Naive thymus-derived CD4-positive, alpha-beta T cell (primary cell): ENCODE measurements around the gene UBE2L3. TPM values are rescaled to one million over a fixed set of nuclear protein-coding genes. Genes with fewer than 3 reads are reported as not detected.
A peak's percentile ranks its signal among the peaks of the same experiment; 100 is the strongest.
"Not testable (repeated sequence)": the region's sequence is repeated elsewhere in the genome, so short reads cannot be mapped to it uniquely, and the experiment has no call there.

Experiments used
- ATAC-seq: fragments of 150-1000 bp; cut with Tn5 transposase; 2 replicates; pipeline ENCODE4 v1.10.0; 2021; ENCODE audit warnings: mild to moderate bottlenecking, moderate library complexity
- CTCF ChIA-PET: fragments of 350-600 bp; sonication (Branson Sonifier 250); formaldehyde crosslinking; loops from one replicate; lab custom pipeline; 2021; ENCODE audit warnings: antibody characterized with exemption; lab: Charles Lee
- POLR2A ChIA-PET: fragments of 350-600 bp; sonication (Branson Sonifier 250); formaldehyde crosslinking; loops from one replicate; lab custom pipeline; 2021; ENCODE audit warnings: antibody characterized with exemption, inconsistent platforms; lab: Charles Lee
- DNase-seq, 9 donors: peaks; one replicate each; pipeline versions ENCODE4 v3.0.0 to v3.0.0-alpha.2; 2020 to 2022; ENCODE audit warnings: mixed read lengths in 1 of 9
- H3K27ac ChIP-seq: one replicate; pipeline ENCODE4 v1.7.0; 2013; ENCODE audit warnings: mild to moderate bottlenecking, low read depth, low read length, moderate library complexity
- H3K27me3 ChIP-seq, 2 donors: one replicate each; pipeline ENCODE4 v1.7.0; 2013; ENCODE audit warnings: low read length in 2 of 2, mild to moderate bottlenecking in 2 of 2, moderate library complexity in 2 of 2; ENCODE audit not compliant: control insufficient read depth in 2 of 2, insufficient read depth in 2 of 2
- H3K36me3 ChIP-seq, 3 experiments: 1 replicate in 2 of 3; 2 replicates in 1 of 3; pipeline ENCODE4 v1.7.0; 2013; ENCODE audit warnings: low read length in 3 of 3, mild to moderate bottlenecking in 3 of 3, moderate library complexity in 1 of 3; ENCODE audit not compliant: insufficient read depth in 3 of 3, control insufficient read depth in 2 of 3
- H3K4me1 ChIP-seq, 2 donors: one replicate each; pipeline ENCODE4 v1.7.0; 2013; ENCODE audit warnings: low read length in 2 of 2, mild to moderate bottlenecking in 2 of 2, moderate library complexity in 1 of 2; ENCODE audit not compliant: control insufficient read depth in 2 of 2, insufficient read depth in 2 of 2
- H3K4me3 ChIP-seq: 2 replicates; pipeline ENCODE4 v1.7.0; 2013; ENCODE audit warnings: mild to moderate bottlenecking, low read length
- H3K9me3 ChIP-seq, 3 experiments: 1 replicate in 2 of 3; 2 replicates in 1 of 3; pipeline ENCODE4 v1.7.0; 2013; ENCODE audit warnings: low read length in 3 of 3; ENCODE audit not compliant: control insufficient read depth in 2 of 3
- H3K27ac Mint-ChIP-seq, 9 donors: one replicate each; pipeline ENCODE4 v1.8.0; 2020 to 2022; ENCODE audit warnings: mixed read lengths in 9 of 9, mild to moderate bottlenecking in 8 of 9, moderate library complexity in 5 of 9, inconsistent platforms in 2 of 9
- H3K27me3 Mint-ChIP-seq, 5 donors: one replicate each; pipeline ENCODE4 v1.8.0; 2021 to 2022; ENCODE audit warnings: mixed read lengths in 5 of 5, mild to moderate bottlenecking in 1 of 5
- H3K36me3 Mint-ChIP-seq, 5 donors: one replicate each; pipeline ENCODE4 v1.8.0; 2020 to 2022; ENCODE audit warnings: mixed read lengths in 5 of 5, mild to moderate bottlenecking in 3 of 5, inconsistent platforms in 1 of 5
- H3K4me1 Mint-ChIP-seq, 7 donors: one replicate each; pipeline ENCODE4 v1.8.0; 2020 to 2022; ENCODE audit warnings: mixed read lengths in 7 of 7, mild to moderate bottlenecking in 3 of 7, inconsistent platforms in 1 of 7
- H3K4me3 Mint-ChIP-seq, 10 donors: one replicate each; pipeline ENCODE4 v1.8.0; 2020 to 2022; ENCODE audit warnings: mild to moderate bottlenecking in 10 of 10, mixed read lengths in 10 of 10, moderate library complexity in 6 of 10, inconsistent platforms in 2 of 10
- H3K9me3 Mint-ChIP-seq, 11 donors: one replicate each; pipeline ENCODE4 v1.8.0; 2020 to 2022; ENCODE audit warnings: mixed read lengths in 11 of 11, mild to moderate bottlenecking in 4 of 11, inconsistent platforms in 1 of 11, moderate library complexity in 1 of 11
- intact Hi-C, 2 donors: fragments of 100-400 bp; cut with micrococcal nuclease; formaldehyde crosslinking; loops; one replicate each; pipeline ENCODE4 v1.15.1; 2023
- polyA plus RNA-seq, 2 donors: library from polyadenylated mRNA; unstranded; fragments of 300-500 nt; fragmentation: Illumina TruSeq; gene quantifications; one replicate each; pipeline ENCODE4 v1.2.3, GENCODE V29; 2021
- total RNA-seq, 6 experiments: library from RNA in 5 of 6; stranded (reverse) in 5 of 6; gene quantifications; 1 replicate in 5 of 6; 2 replicates in 1 of 6; pipeline ENCODE4 v1.2.3 and lab custom pipeline; 2021 to 2026

The UBE2L3 gene
- total and polyA plus RNA-seq, 7 experiments from 2014 or later, result 22.5 to 101 (median 34.6) TPM

- peaks cover 0 to 16% (median 7%) of the 10 kb centered on the region in 5 donors for H3K36me3 Mint-ChIP-seq
- peak overlapping the region; percentile 13 to 90 (median 82) for H3K4me3 Mint-ChIP-seq
- ATAC-seq (no peak), DNase-seq (no peak)
- no peak overlapping the region for H3K4me3 ChIP-seq
- H3K4me1 ChIP-seq, result peaks cover 48 to 56% of the 10 kb centered on the region in 2 donors
- peak overlapping the region; percentile 95 for H3K27ac ChIP-seq
- peaks cover 51 to 74% (median 61%) of the 10 kb centered on the region in 7 donors for H3K4me1 Mint-ChIP-seq
- H3K9me3 Mint-ChIP-seq, result no peaks in the 10 kb centered on the region
- no peaks in the 10 kb centered on the region for H3K27me3 ChIP-seq
- intact Hi-C loops, result no loop called here
- peaks cover 0 to 12% (median 0%) of the 10 kb centered on the region in 3 experiments for H3K36me3 ChIP-seq
- no peaks in the 10 kb centered on the region for H3K27me3 Mint-ChIP-seq
- CTCF ChIA-PET, result no interaction called here
- H3K27ac Mint-ChIP-seq, result peak overlapping the region in 5 of 9 donors; percentile 37 to 80 (median 66)
- no peaks in the 10 kb centered on the region for H3K9me3 ChIP-seq
- POLR2A ChIA-PET, result no interaction called here
Observed at GRCh38 chr22:21570398-21570797, 2.9 kb downstream of the UBE2L3 start.

GRCh38 chr22:21571679-21572078 lies 4.2 kb downstream of the UBE2L3 start:
- Mint-ChIP-seq H3K4me3 (peak overlapping the region in 7 of 10 donors; percentile 17 to 75 (median 48)), H3K27me3 (no peaks in the 10 kb centered on the region), H3K4me1 (peaks cover 51 to 78% (median 67%) of the 10 kb centered on the region in 7 donors), H3K9me3 (no peaks in the 10 kb centered on the region), H3K27ac (peak overlapping the region in 5 of 9 donors; percentile 2 to 68 (median 10)), H3K36me3 (peaks cover 0 to 16% (median 7%) of the 10 kb centered on the region in 5 donors)
- ATAC-seq (no peak), DNase-seq (no peak)
- POLR2A ChIA-PET, result no interaction called here
- H3K27ac ChIP-seq, result peak overlapping the region; percentile 12
- intact Hi-C loops, result no loop called here
- H3K27me3 ChIP-seq, result no peaks in the 10 kb centered on the region
- H3K36me3 ChIP-seq, result peaks cover 0 to 12% (median 0%) of the 10 kb centered on the region in 3 experiments
- CTCF ChIA-PET, result interaction anchor here (0.7 kb wide), 1 partner anchor 39 kb away, joined by 3 read pairs; no protein-coding TSS in a partner anchor
- H3K9me3 ChIP-seq, result no peaks in the 10 kb centered on the region
- peaks cover 48 to 56% of the 10 kb centered on the region in 2 donors for H3K4me1 ChIP-seq
- no peak overlapping the region for H3K4me3 ChIP-seq

GRCh38 chr22:21573293-21573734 lies 5.8 kb downstream of the UBE2L3 start:
- CTCF ChIA-PET, result interaction anchor here (0.6 to 1.5 kb wide), 3 partner anchors 56 to 485 kb away, joined by 3 to 4 read pairs (median 3); no protein-coding TSS in a partner anchor
- peaks cover 0 to 12% (median 0%) of the 10 kb centered on the region in 3 experiments for H3K36me3 ChIP-seq
- DNase-seq, result no peak
- H3K9me3 ChIP-seq, result no peaks in the 10 kb centered on the region
- Mint-ChIP-seq H3K36me3 (peaks cover 0 to 14% (median 7%) of the 10 kb centered on the region in 5 donors), H3K4me3 (peak overlapping the region in 4 of 10 donors; percentile 4 to 59 (median 36)), H3K9me3 (no peaks in the 10 kb centered on the region), H3K27ac (peak overlapping the region in 3 of 9 donors; percentile 1 to 38 (median 19)), H3K4me1 (peaks cover 64 to 87% (median 76%) of the 10 kb centered on the region in 7 donors), H3K27me3 (no peaks in the 10 kb centered on the region)
- POLR2A ChIA-PET, result no interaction called here
- H3K27me3 ChIP-seq, result no peaks in the 10 kb centered on the region
- no peak for ATAC-seq
- H3K4me1 ChIP-seq, result peaks cover 56 to 58% of the 10 kb centered on the region in 2 donors
- no peak overlapping the region for H3K4me3 ChIP-seq
- intact Hi-C loops, result no loop called here
- H3K27ac ChIP-seq, result no peak overlapping the region

- Histone ChIP-seq H3K4me1 (peaks cover 52 to 59% of the 10 kb centered on the region in 2 donors), H3K4me3 (no peak overlapping the region), H3K27ac (no peak overlapping the region), H3K36me3 (peaks cover 0 to 15% (median 0%) of the 10 kb centered on the region in 3 experiments), H3K27me3 (no peaks in the 10 kb centered on the region), H3K9me3 (no peaks in the 10 kb centered on the region)
- DNase-seq (no peak), ATAC-seq (no peak)
- Mint-ChIP-seq H3K27me3 (no peaks in the 10 kb centered on the region), H3K36me3 (peaks cover 0 to 14% (median 7%) of the 10 kb centered on the region in 5 donors), H3K4me3 (peak overlapping the region in 5 of 10 donors; percentile 10 to 59 (median 38)), H3K27ac (peak overlapping the region in 5 of 9 donors; percentile 10 to 86 (median 37)), H3K4me1 (peaks cover 61 to 87% (median 73%) of the 10 kb centered on the region in 7 donors), H3K9me3 (no peaks in the 10 kb centered on the region)
- ChIA-PET POLR2A (interaction anchor here (1.2 kb wide), 1 partner anchor 9 kb away, joined by 3 read pairs; no protein-coding TSS in a partner anchor), CTCF (interaction anchor here (0.6 to 1.5 kb wide), 2 partner anchors 55 to 485 kb away, joined by 3 to 4 read pairs; no protein-coding TSS in a partner anchor)
- intact Hi-C loops, result no loop called here
Observed at GRCh38 chr22:21573750-21574494, 6.4 kb downstream of the UBE2L3 start.

- H3K36me3 ChIP-seq, result peaks cover 0 to 6% (median 0%) of the 10 kb centered on the region in 3 experiments
- H3K4me1 ChIP-seq, result peaks cover 6 to 19% of the 10 kb centered on the region in 2 donors
- no peaks in the 10 kb centered on the region for H3K9me3 Mint-ChIP-seq
- ChIA-PET CTCF (no interaction called here), POLR2A (interaction anchor here (0.6 to 1.0 kb wide), 2 partner anchors 25 to 47 kb away, joined by 3 to 5 read pairs; no protein-coding TSS in a partner anchor)
- H3K27me3 ChIP-seq, result no peaks in the 10 kb centered on the region
- no peaks in the 10 kb centered on the region for H3K27me3 Mint-ChIP-seq
- no peaks in the 10 kb centered on the region for H3K36me3 Mint-ChIP-seq
- no peaks in the 10 kb centered on the region for H3K9me3 ChIP-seq
- H3K27ac Mint-ChIP-seq, result peak overlapping the region in 1 of 9 donors; percentile 56
- H3K4me1 Mint-ChIP-seq, result peaks cover 20 to 79% (median 50%) of the 10 kb centered on the region in 7 donors
- DNase-seq (no peak), ATAC-seq (no peak)
- no peak overlapping the region for H3K4me3 Mint-ChIP-seq
- no peak overlapping the region for H3K4me3 ChIP-seq
- intact Hi-C loops, result no loop called here
- no peak overlapping the region for H3K27ac ChIP-seq
Observed at GRCh38 chr22:21579474-21579851, 11.9 kb downstream of the UBE2L3 start.

GRCh38 chr22:21580623-21581007 lies 13.1 kb downstream of the UBE2L3 start:
- H3K9me3 ChIP-seq, H3K27me3 ChIP-seq, H3K27ac ChIP-seq, ATAC-seq, H3K4me3 ChIP-seq, H3K27me3 Mint-ChIP-seq, H3K36me3 Mint-ChIP-seq, CTCF ChIA-PET, intact Hi-C loops, H3K9me3 Mint-ChIP-seq, DNase-seq: not testable (repeated sequence)
- POLR2A ChIA-PET, result interaction anchor here (0.7 kb wide), 1 partner anchor 14 kb away, joined by 4 read pairs; no protein-coding TSS in a partner anchor
- Mint-ChIP-seq H3K27ac (peak overlapping the region in 1 of 9 donors; percentile 62), H3K4me3 (peak overlapping the region in 1 of 10 donors; percentile 25), H3K4me1 (peaks cover 24 to 79% (median 47%) of the 10 kb centered on the region in 7 donors)
- Histone ChIP-seq H3K4me1 (peaks cover 6 to 15% of the 10 kb centered on the region in 2 donors), H3K36me3 (peaks cover 0 to 13% (median 0%) of the 10 kb centered on the region in 3 experiments)
